HG03095 (cell line): ENCODE data around the gene NOTCH1.

Experiments
- ATAC-seq: cut with Tn5 transposase; IDR thresholded peaks from one replicate; pipeline ENCODE4 v1.9.1; 2021; ENCODE audit warnings: moderate library complexity; ENCODE audit not compliant: unreplicated experiment

The NOTCH1 gene

GRCh38 chr9:136532799-136533774 lies 12.8 kb downstream of the NOTCH1 start:
- no peak for ATAC-seq

- no peak for ATAC-seq
These were observed 13.7 kb downstream of the NOTCH1 start for GRCh38 chr9:136531904-136532798.

- ATAC-seq = no peak
These were observed 14.5 kb downstream of the NOTCH1 start for GRCh38 chr9:136531186-136531903.

- no peak for ATAC-seq
These were observed 15.3 kb downstream of the NOTCH1 start for GRCh38 chr9:136530461-136531089.

- ATAC-seq = no peak
These were observed 16.1 kb downstream of the NOTCH1 start for GRCh38 chr9:136529516-136530460.

GRCh38 chr9:136528716-136529341 lies 17.0 kb downstream of the NOTCH1 start:
- ATAC-seq = no peak

GRCh38 chr9:136527721-136528710 lies 17.8 kb downstream of the NOTCH1 start:
- no peak for ATAC-seq

- no peak for ATAC-seq
These were observed 18.7 kb downstream of the NOTCH1 start for GRCh38 chr9:136527131-136527530.

GRCh38 chr9:136526625-136527066 lies 19.2 kb downstream of the NOTCH1 start:
- no peak for ATAC-seq

GRCh38 chr9:136525841-136526499 lies 19.9 kb downstream of the NOTCH1 start:
- ATAC-seq = no peak

GRCh38 chr9:136525207-136525606 lies 20.6 kb downstream of the NOTCH1 start:
- no peak for ATAC-seq

GRCh38 chr9:136522314-136523237 lies 23.3 kb downstream of the NOTCH1 start:
- no peak for ATAC-seq

GRCh38 chr9:136521537-136521936 lies 24.3 kb downstream of the NOTCH1 start:
- ATAC-seq = no peak

GRCh38 chr9:136520053-136520540 lies 25.8 kb downstream of the NOTCH1 start:
- ATAC-seq = no peak

GRCh38 chr9:136519263-136520052 lies 26.4 kb downstream of the NOTCH1 start:
- ATAC-seq = no peak
